Measurements from ENCODE around the gene FLOT1. TPM values are rescaled to one million over a fixed set of nuclear protein-coding genes. Genes with fewer than 3 reads are reported as not detected.
A peak's percentile ranks its signal among the peaks of the same experiment; 100 is the strongest.

Gene FLOT1
- total RNA-seq, 2 donors from 2014 or later, result 157 to 167 TPM

DNA sequence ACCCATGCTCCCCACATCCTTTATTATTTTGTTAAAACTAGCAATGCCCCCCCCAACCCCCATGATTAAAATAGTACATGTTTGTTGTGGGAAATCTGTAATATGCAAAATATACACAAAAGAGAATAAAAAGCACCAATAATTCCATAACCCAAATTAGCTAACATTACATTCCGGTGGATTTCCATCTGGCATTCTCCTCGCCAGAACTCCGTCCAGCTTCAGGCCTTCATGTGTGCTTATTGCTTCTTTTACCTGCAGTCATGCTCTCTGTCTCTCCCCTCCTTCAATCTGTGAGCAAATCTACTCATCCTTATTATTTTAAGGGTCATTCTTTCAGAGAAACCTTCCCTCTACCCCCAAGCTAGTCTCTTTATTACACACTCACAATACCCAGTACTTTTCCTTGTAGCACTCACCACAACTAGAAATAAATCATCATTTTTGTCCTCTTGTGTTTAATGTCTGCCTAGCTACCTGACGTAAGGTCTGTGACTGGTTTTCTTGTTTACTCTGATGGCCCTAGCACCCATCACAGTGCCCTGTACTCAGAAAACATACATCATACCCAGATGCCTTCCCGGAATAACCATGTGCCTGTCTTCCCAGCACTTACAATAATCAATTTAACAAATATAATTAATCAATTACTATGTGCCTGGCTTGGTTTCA lies 27.5 kb upstream of the FLOT1 start:
- H3K36me3 ChIP-seq, result no peaks in the 10 kb centered on the region
- H3K27ac ChIP-seq, result peak overlapping the region in 1 of 2 donors; percentile 81
- no peak for DNase-seq (ENCODE audit: low spot score)
- TF ChIP-seq CTCF (IDR thresholded peaks at IDR 0.05), result no peak
- H3K4me3 ChIP-seq, result no peak overlapping the region
- H3K4me1 ChIP-seq, result peaks cover 3 to 34% of the 10 kb centered on the region in 2 donors
- no peaks in the 10 kb centered on the region for H3K9me3 ChIP-seq
- H3K27me3 ChIP-seq, result no peaks in the 10 kb centered on the region

DNA sequence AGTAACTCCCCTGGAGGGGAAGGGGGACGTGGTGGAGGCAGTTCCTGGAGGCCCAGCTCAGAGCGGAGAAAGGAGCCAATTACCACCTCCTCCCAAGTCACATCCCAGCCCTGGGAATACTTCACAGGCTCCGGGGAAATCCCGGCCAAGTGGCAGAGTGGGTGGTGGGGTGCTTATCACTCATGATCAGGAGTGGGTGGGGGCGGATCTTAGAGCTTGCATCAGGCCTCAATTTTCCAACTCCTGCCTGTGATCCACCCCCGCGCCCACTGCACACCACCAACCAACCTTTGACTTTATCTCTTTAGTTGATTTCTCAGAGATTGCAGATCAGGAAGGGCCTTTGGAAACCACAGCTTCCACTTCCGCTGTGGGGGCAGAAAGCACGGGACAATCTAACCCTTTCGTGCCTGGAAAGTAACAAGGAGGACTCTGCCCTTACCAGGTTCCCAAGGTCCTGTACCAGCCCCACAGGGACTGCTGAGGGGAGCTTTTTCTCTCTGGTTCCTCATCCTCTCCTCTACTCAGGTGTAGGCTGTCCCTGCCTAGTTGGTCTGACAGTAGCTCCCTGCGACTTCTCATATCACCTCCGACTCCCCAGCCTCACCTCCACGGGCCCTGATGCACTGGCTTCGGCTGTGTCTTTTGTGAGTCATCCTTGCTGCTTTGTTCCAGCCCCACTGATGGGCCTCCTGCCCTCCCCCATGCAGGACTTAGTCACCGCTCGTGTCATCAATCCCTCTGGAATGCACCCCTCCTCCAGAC lies 26.8 kb upstream of the FLOT1 start:
- DNase-seq (ENCODE audit: low spot score), result peak; percentile 76
- Histone ChIP-seq H3K27ac (peak overlapping the region; percentile 64 to 81), H3K9me3 (no peaks in the 10 kb centered on the region), H3K36me3 (no peaks in the 10 kb centered on the region), H3K27me3 (no peaks in the 10 kb centered on the region), H3K4me3 (no peak overlapping the region), H3K4me1 (peaks cover 3 to 41% of the 10 kb centered on the region in 2 donors)
- TF ChIP-seq CTCF (IDR thresholded peaks at IDR 0.05), result no peak

- H3K27me3 ChIP-seq, result no peaks in the 10 kb centered on the region
- no peak for DNase-seq (ENCODE audit: low spot score)
- peak overlapping the region; percentile 64 to 81 for H3K27ac ChIP-seq
- TF ChIP-seq CTCF (IDR thresholded peaks at IDR 0.05), result no peak
- no peaks in the 10 kb centered on the region for H3K9me3 ChIP-seq
- H3K4me3 ChIP-seq, result no peak overlapping the region
- H3K4me1 ChIP-seq, result peaks cover 3 to 47% of the 10 kb centered on the region in 2 donors
- H3K36me3 ChIP-seq, result no peaks in the 10 kb centered on the region
These were observed 26.2 kb upstream of the FLOT1 start for GRCh38 chr6:30768634-30769087.

- Histone ChIP-seq H3K4me1 (peaks cover 3 to 51% of the 10 kb centered on the region in 2 donors), H3K9me3 (no peaks in the 10 kb centered on the region), H3K4me3 (no peak overlapping the region), H3K27ac (peak overlapping the region in 1 of 2 donors; percentile 81), H3K27me3 (no peaks in the 10 kb centered on the region), H3K36me3 (no peaks in the 10 kb centered on the region)
- TF ChIP-seq CTCF (IDR thresholded peaks at IDR 0.05), result no peak
- DNase-seq (ENCODE audit: low spot score), result no peak
These were observed 25.4 kb upstream of the FLOT1 start for GRCh38 chr6:30767944-30768301.

DNA sequence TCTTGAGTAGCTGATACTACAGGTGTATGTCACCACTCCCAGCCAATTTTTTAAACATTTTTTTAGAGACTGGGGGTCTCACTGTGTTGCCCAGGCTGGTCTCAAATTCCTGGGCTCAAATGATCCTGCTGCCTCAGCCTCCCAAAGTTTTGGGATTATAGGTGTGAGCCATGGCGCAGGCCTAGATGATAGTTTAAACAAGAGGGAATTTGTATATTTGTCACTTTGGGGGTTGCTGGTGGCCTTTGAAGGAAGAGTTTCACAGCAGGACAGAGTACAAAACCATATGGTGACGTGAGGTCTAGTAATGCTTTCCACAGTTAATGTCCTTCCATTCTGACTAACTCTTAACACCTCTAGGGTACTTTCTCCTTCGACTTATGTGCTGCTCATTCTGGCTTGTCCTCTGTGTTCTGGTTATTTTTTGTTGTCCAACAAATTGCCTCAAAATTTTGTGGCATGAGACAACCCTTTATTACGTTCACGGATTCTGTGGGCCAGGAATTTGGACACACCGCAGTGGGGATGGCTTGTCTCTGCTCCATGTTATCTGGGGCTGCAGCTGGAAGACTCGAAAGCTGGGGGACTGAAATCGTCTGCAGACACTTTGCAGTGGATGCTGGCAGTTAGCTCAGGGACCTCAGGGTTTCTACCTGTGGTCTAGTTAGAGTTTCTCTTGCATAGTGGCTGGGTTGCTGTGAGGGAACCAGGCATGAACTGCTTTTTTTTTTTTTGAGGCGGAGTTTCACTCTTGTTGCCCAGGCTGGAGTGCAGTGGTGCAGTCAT lies 24.9 kb upstream of the FLOT1 start:
- TF ChIP-seq CTCF (IDR thresholded peaks at IDR 0.05), result no peak
- Histone ChIP-seq H3K36me3 (no peaks in the 10 kb centered on the region), H3K4me1 (peaks cover 3 to 51% of the 10 kb centered on the region in 2 donors), H3K27ac (peak overlapping the region; percentile 5 to 48), H3K27me3 (no peaks in the 10 kb centered on the region), H3K9me3 (no peaks in the 10 kb centered on the region), H3K4me3 (no peak overlapping the region)
- no peak for DNase-seq (ENCODE audit: low spot score)

All from right atrium auricular region (tissue), 2 donors.